Type B pancreatic cell (in vitro differentiated cells): Measurements from ENCODE around the gene SLC12A4. TPM values are rescaled to one million over a fixed set of nuclear protein-coding genes. Genes with fewer than 3 reads are reported as not detected.

ENCODE experiments used
- DNase-seq: peaks from one replicate; pipeline ENCODE4 v3.0.0; 2021; ENCODE audit warnings: mixed read lengths; ENCODE audit not compliant: unreplicated experiment; ENCODE audit errors: extremely low spot score
- H3K27ac Mint-ChIP-seq: 2 replicates; pipeline ENCODE4 v1.8.0; 2021; ENCODE audit warnings: mild to moderate bottlenecking, mixed read lengths
- H3K27me3 Mint-ChIP-seq: 2 replicates; pipeline ENCODE4 v1.8.0; 2021; ENCODE audit warnings: mixed read lengths
- H3K36me3 Mint-ChIP-seq: 2 replicates; pipeline ENCODE4 v1.8.0; 2021; ENCODE audit warnings: mixed read lengths
- H3K4me1 Mint-ChIP-seq: one replicate; pipeline ENCODE4 v1.8.0; 2021; ENCODE audit warnings: mixed read lengths; ENCODE audit not compliant: unreplicated experiment
- H3K4me3 Mint-ChIP-seq: 2 replicates; pipeline ENCODE4 v1.8.0; 2021; ENCODE audit warnings: mild to moderate bottlenecking, mixed read lengths
- H3K9me3 Mint-ChIP-seq: 2 replicates; pipeline ENCODE4 v1.8.0; 2021; ENCODE audit warnings: mixed read lengths
- total RNA-seq: library from RNA; stranded (reverse); gene quantifications from 2 replicates; pipeline ENCODE4 v1.2.1, GENCODE V29; 2021; ENCODE audit warnings: low replicate concordance
- TF ChIP-seq, protein P1 (sequence below): fragments of 200-600 bp; sonication (generic); conservative IDR thresholded peaks from 2 replicates; pipeline ENCODE4 v1.5.0; 2021; ENCODE audit warnings: antibody characterized with exemption, mild to moderate bottlenecking

Gene SLC12A4
- total RNA-seq, 1 donor from 2014 or later = 48.1 TPM

DNA sequence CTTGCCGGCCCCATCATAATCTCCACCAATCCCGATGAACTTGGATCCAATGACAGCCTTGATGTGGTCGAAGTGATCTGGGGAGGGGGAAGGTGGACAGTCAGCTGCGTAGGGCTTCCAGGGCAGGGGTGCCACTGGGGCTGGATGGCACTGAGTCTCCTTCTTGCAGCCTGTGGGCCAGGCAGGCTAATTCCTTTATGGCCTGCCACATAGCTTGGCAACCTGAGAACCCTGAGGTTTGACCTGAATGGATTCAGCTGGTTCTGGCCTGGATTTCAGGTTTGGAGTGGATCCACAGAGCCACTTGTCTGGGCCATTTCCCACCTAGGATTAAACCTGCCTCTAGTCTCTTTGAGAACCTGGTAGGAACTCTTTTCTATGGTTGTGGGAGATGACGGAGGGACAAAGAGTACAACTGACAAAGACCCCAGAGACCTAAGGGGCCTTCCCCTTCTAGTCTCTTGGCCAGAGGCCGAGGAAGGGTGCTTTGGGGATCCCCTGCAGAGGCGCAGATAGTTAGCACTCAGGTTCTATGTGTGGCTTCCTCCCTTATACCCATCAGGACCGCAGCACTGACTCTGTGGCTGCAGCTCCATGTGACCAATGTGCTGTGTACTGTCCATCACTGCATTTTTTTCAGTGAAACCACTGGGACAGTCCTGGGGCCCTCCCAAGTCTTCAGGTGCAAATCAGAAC is 21.0 kb upstream of the SLC12A4 start:
- Mint-ChIP-seq H3K36me3 (no peaks in the 10 kb centered on the region), H3K27me3 (no peaks in the 10 kb centered on the region), H3K4me1 (peaks cover 4% of the 10 kb centered on the region), H3K4me3 (no peak overlapping the region), H3K9me3 (no peaks in the 10 kb centered on the region), H3K27ac (no peak overlapping the region)
- TF ChIP-seq, protein P1, sequence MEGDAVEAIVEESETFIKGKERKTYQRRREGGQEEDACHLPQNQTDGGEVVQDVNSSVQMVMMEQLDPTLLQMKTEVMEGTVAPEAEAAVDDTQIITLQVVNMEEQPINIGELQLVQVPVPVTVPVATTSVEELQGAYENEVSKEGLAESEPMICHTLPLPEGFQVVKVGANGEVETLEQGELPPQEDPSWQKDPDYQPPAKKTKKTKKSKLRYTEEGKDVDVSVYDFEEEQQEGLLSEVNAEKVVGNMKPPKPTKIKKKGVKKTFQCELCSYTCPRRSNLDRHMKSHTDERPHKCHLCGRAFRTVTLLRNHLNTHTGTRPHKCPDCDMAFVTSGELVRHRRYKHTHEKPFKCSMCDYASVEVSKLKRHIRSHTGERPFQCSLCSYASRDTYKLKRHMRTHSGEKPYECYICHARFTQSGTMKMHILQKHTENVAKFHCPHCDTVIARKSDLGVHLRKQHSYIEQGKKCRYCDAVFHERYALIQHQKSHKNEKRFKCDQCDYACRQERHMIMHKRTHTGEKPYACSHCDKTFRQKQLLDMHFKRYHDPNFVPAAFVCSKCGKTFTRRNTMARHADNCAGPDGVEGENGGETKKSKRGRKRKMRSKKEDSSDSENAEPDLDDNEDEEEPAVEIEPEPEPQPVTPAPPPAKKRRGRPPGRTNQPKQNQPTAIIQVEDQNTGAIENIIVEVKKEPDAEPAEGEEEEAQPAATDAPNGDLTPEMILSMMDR = no peak
- DNase-seq = no peak

DNA sequence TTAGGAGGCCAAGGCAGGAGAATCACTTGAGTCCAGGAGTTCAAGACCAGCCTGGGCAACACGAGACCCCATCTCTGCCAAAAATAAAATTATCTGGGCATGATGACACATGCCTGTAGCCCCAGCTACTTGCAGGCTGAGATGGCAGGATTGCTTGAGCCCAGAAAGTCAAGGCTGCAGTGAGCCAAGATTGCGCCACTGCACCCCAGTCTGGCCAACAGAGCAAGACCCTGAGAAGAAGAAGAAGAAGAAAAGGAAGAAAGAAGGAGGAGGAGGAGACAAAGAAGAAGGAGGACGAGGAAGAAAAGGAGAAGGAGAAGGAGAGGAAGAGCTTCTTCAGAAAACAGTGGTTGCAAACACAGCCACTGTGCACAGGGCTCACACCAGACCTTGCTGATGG is 20.2 kb upstream of the SLC12A4 start:
- no peak for DNase-seq
- no peaks in the 10 kb centered on the region for H3K9me3 Mint-ChIP-seq
- H3K36me3 Mint-ChIP-seq = no peaks in the 10 kb centered on the region
- H3K4me3 Mint-ChIP-seq = no peak overlapping the region
- TF ChIP-seq, protein P1 = no peak
- H3K27ac Mint-ChIP-seq = no peak overlapping the region
- H3K27me3 Mint-ChIP-seq = no peaks in the 10 kb centered on the region
- peaks cover 4% of the 10 kb centered on the region for H3K4me1 Mint-ChIP-seq

DNA sequence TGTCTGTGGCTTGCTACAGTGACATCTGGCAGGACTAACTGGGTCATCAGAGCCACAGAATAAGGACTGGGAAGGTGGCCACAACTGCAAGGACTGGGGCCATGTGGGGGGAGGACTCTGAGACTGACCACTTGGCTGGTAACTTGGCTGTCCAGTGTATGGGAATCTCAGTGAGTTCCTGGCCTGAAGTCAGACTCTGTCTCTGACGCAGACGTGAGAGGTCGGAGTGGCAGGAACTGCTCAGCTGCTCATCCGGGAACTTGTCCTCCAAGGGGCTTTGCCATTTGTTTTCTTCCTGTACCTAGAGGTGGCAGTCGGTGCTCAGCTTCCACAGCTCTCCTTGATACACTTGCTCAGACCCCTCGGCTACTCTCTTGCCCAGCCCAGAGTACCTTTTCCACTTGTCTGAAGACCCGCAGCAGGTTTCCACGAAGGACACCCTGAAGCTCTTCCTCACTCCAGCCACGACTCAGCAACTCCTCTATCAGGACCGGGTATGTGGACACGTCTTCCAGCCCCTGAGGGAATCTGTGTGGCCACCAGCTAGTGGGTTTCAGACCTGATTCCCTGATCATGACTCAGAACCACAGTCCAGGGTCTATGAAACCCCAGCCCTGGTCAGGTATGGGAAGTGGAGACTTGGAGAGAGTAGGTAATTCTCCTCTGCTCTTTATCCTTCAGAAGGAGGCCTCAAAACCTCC is 19.2 kb upstream of the SLC12A4 start:
- Mint-ChIP-seq H3K9me3 (no peaks in the 10 kb centered on the region), H3K27me3 (no peaks in the 10 kb centered on the region), H3K4me3 (no peak overlapping the region), H3K4me1 (peaks cover 4% of the 10 kb centered on the region), H3K36me3 (no peaks in the 10 kb centered on the region), H3K27ac (no peak overlapping the region)
- TF ChIP-seq, protein P1 = no peak
- no peak for DNase-seq

DNA sequence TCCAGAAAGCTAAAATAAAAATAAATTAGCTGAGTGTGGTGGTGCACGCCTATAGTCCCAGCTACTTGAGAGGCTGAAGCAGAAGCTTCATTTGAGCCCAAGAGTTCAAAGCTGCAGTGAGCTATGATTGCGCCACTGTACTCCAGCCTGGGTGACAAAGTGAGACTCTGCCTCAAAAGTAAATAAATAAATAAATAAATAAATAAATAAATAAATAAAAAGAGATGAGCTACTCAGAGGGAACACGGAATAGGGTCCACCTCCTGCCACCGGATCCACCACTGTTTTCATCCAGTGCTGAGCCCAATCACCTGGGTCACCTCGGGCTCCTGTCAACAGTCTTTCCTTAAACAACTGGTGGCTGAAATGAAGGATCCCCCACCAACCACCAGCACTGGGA is 18.5 kb upstream of the SLC12A4 start:
- no peaks in the 10 kb centered on the region for H3K27me3 Mint-ChIP-seq
- no peak for DNase-seq
- TF ChIP-seq, protein P1 = no peak
- peaks cover 4% of the 10 kb centered on the region for H3K4me1 Mint-ChIP-seq
- H3K9me3 Mint-ChIP-seq = no peaks in the 10 kb centered on the region
- H3K36me3 Mint-ChIP-seq = no peaks in the 10 kb centered on the region
- no peak overlapping the region for H3K27ac Mint-ChIP-seq
- no peak overlapping the region for H3K4me3 Mint-ChIP-seq

DNA sequence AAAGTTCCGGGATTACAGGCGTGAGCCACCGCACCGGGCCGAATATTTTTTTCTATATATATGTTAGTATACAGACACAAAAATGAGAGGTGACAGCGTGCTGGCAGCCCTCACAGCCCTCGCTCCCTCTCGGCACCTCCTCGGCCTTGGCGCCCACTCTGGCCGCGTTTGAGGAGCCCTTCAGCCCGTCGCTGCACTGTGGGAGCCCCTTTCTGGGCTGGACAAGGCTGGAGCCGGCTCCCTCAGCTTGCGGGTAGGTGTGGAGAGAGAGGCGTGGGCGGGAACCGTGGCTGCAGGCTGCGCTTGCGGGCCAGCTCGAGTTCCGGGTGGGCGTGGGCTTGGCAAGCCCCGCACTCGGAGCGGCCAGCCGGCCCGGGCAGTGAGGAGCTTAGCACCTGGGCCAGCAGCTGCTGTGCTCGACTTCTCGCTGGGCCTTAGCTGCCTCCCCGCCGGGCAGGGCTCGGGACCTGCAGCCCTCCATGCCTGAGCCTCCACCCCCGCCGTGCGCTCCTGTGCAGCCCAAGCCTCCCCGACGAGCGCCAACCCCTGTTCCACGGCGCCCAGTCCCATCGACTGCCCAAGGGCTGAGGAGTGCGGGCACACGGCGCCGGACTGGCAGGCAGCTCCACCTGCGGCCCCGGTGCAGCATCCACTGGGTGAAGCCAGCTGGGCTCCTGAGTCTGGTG is 13.7 kb upstream of the SLC12A4 start:
- H3K36me3 Mint-ChIP-seq = no peaks in the 10 kb centered on the region
- H3K4me1 Mint-ChIP-seq = peaks cover 4% of the 10 kb centered on the region
- DNase-seq = no peak
- peaks cover 4% of the 10 kb centered on the region for H3K27me3 Mint-ChIP-seq
- no peaks in the 10 kb centered on the region for H3K9me3 Mint-ChIP-seq
- H3K27ac Mint-ChIP-seq = no peak overlapping the region
- no peak overlapping the region for H3K4me3 Mint-ChIP-seq
- TF ChIP-seq, protein P1 = no peak
